Breast epithelium (tissue), 4 donors: ENCODE data around the gene ALDH3A1. TPM values are rescaled to one million over a fixed set of nuclear protein-coding genes. Genes with fewer than 3 reads are reported as not detected.
"Not testable (repeated sequence)": the region's sequence is repeated elsewhere in the genome, so short reads cannot be mapped to it uniquely, and the experiment has no call there.

ENCODE experiments used
- DNase-seq, 2 donors: peaks; one replicate each; pipeline ENCODE4 v3.0.0-alpha.2; 2019; ENCODE audit warnings: low spot score in 2 of 2
- H3K27ac ChIP-seq, 2 donors: fragments of 200-600 bp; sonication (generic) in 1 of 2; one replicate each; pipeline ENCODE4 v1.5.1; 2016 to 2019; ENCODE audit warnings: mild to moderate bottlenecking in 1 of 2
- H3K27me3 ChIP-seq, 2 donors: fragments of 200-600 bp; sonication (generic) in 1 of 2; one replicate each; pipeline versions ENCODE4 v1.5.1 to v1.6.0; 2017 to 2019; ENCODE audit warnings: control low read depth in 1 of 2, mild to moderate bottlenecking in 1 of 2
- H3K36me3 ChIP-seq: fragments of 200-600 bp; one replicate; pipeline ENCODE4 v1.5.1; 2019
- H3K4me1 ChIP-seq, 2 donors: fragments of 200-600 bp; sonication (generic); one replicate each; pipeline ENCODE4 v1.5.1; 2016 to 2019; ENCODE audit warnings: control low read depth in 1 of 2
- H3K4me3 ChIP-seq, 3 donors: fragments of 200-600 bp; sonication (generic); 1 replicate in 2 of 3; 2 replicates in 1 of 3; pipeline ENCODE4 v1.5.1; 2016 to 2019; ENCODE audit warnings: mild to moderate bottlenecking in 3 of 3, moderate library complexity in 2 of 3
- H3K9me3 ChIP-seq, 2 donors: fragments of 200-600 bp; sonication (generic) in 1 of 2; one replicate each; pipeline ENCODE4 v1.5.1; 2016 to 2019; ENCODE audit warnings: control low read depth in 1 of 2
- CTCF ChIP-seq, 3 donors: fragments of 450-650 bp; IDR thresholded peaks; one replicate each; pipeline ENCODE4 v1.5.1; 2016 to 2017; ENCODE audit warnings: antibody characterized with exemption in 3 of 3, mild to moderate bottlenecking in 3 of 3, moderate library complexity in 3 of 3
- POLR2A ChIP-seq: fragments of 450-650 bp; IDR thresholded peaks from one replicate; pipeline ENCODE4 v1.6.1; 2016; ENCODE audit warnings: antibody characterized with exemption, mild to moderate bottlenecking, moderate library complexity
- POLR2AphosphoS5 ChIP-seq, 3 donors: sonication (generic); formaldehyde crosslinking; IDR thresholded peaks; one replicate each; pipeline ENCODE4 v1.6.1; 2017; ENCODE audit warnings: antibody characterized with exemption in 3 of 3
- intact Hi-C: fragments of 100-400 bp; cut with DNase I; formaldehyde crosslinking; loops from one replicate; pipeline ENCODE4 v1.15.1; 2023; ENCODE audit warnings: low total_unique reads
- total RNA-seq, 3 donors: library from RNA; depleted of rRNA; stranded (reverse); fragments of >200 nt; gene quantifications; one replicate each; pipeline ENCODE4 v1.1.0, GENCODE V29; 2016

ALDH3A1 gene
- total RNA-seq, 3 donors from 2014 or later, result 1.1 to 5.6 (median 2.0) TPM

DNA sequence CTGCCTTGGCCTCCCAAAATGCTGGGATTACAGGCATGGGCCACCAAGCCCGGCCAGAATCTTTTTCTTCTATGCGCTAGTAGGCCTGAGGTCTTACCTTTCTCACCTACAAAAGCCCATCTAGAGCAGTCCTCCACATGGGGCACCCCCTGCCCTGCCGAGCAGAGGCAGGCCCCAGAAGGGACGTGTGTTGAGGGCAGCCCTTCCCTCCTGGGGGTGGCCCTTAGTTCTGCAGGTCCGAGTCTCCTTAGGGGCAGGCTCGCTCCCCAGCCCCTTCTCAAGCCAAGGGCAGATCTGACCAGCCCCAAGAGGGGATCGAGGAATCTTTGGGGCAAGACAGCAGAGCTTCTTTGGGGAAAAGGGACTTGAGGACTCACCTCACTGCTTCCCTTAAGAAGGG, 17.9 kb upstream of the ALDH3A1 start:
- H3K4me3 ChIP-seq, result no peak overlapping the region
- no peaks in the 10 kb centered on the region for H3K4me1 ChIP-seq
- intact Hi-C loops, result no loop called here
- H3K9me3 ChIP-seq, result no peaks in the 10 kb centered on the region
- TF ChIP-seq POLR2A (no peak), CTCF (IDR thresholded peaks at IDR 0.05) (no peak), POLR2AphosphoS5 (IDR thresholded peaks at IDR 0.05) (no peak)
- DNase-seq, result no peak
- no peaks in the 10 kb centered on the region for H3K36me3 ChIP-seq
- no peaks in the 10 kb centered on the region for H3K27me3 ChIP-seq
- H3K27ac ChIP-seq, result no peak overlapping the region

DNA sequence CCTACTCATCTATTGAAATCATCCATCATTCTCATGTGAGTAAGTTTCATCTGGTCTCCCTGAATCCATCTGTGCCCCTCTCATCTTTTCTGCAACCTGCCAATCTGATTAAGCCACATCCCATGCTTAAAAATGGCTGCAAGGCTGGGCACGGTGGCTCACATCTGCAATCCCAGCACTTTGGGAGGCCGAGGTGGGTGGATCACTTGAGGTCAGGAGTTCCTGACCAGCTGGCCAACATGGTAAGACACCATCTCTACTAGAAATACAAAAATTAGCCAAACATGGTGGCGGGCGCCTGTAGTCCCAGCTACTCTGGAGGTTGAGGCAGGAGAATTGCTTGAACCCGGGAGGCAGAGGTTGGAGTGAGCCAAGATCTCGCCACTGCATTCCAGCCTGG, 15.9 kb upstream of the ALDH3A1 start:
- intact Hi-C loops, result loop anchor here (2.0 kb wide), 1 partner anchor 249 kb away; no protein-coding TSS in a partner anchor
- not testable (repeated sequence) for H3K27ac ChIP-seq, H3K9me3 ChIP-seq, H3K4me1 ChIP-seq, H3K36me3 ChIP-seq, H3K4me3 ChIP-seq, H3K27me3 ChIP-seq
- peak in 1 of 2 donors; percentile 15 for DNase-seq

- no peaks in the 10 kb centered on the region for H3K36me3 ChIP-seq
- intact Hi-C loops, result loop anchor here (2.0 kb wide), 1 partner anchor 249 kb away; no protein-coding TSS in a partner anchor
- no peaks in the 10 kb centered on the region for H3K27me3 ChIP-seq
- TF ChIP-seq POLR2AphosphoS5 (IDR thresholded peaks at IDR 0.05), result no peak
- TF ChIP-seq CTCF (IDR thresholded peaks at IDR 0.05), result no peak
- DNase-seq, result peak in 1 of 2 donors; percentile 14
- H3K27ac ChIP-seq, result no peak overlapping the region
- H3K4me3 ChIP-seq, result no peak overlapping the region
- H3K9me3 ChIP-seq, result no peaks in the 10 kb centered on the region
- no peaks in the 10 kb centered on the region for H3K4me1 ChIP-seq
Observed at GRCh38 chr17:19763416-19763815, 15.3 kb upstream of the ALDH3A1 start.

- Histone ChIP-seq H3K4me3 (no peak overlapping the region), H3K4me1 (no peaks in the 10 kb centered on the region), H3K36me3 (no peaks in the 10 kb centered on the region), H3K9me3 (no peaks in the 10 kb centered on the region), H3K27me3 (no peaks in the 10 kb centered on the region), H3K27ac (no peak overlapping the region)
- TF ChIP-seq CTCF (IDR thresholded peaks at IDR 0.05), result peak; percentile 27 to 71 (median 54)
- TF ChIP-seq POLR2AphosphoS5 (IDR thresholded peaks at IDR 0.05), result no peak
- intact Hi-C loops, result loop anchor here (2.0 kb wide), 1 partner anchor 248 kb away; no protein-coding TSS in a partner anchor
- DNase-seq, result peak in 1 of 2 donors; percentile 50
Observed at GRCh38 chr17:19762515-19762961, 14.4 kb upstream of the ALDH3A1 start.

DNA sequence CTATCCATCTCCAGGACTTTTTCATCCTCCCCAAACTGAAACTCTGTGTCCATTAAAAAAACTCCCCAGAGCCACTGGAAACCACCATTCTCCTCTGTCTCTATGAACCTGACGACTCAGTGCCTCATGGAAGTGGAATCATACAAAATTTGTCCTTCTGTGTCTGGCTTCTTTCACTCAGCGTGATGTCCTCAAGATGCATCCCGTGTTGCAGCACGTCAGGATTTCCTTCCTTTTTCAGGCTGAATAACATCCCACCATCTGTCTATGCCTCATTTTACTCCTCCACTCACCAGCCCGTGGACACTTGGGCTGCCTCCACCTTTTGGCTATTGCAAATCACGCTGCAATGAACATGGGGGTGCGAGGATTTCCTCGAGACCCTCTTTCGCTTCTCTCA, 12.6 kb upstream of the ALDH3A1 start:
- Histone ChIP-seq H3K9me3 (no peaks in the 10 kb centered on the region), H3K36me3 (no peaks in the 10 kb centered on the region), H3K4me3 (no peak overlapping the region), H3K27me3 (no peaks in the 10 kb centered on the region), H3K27ac (no peak overlapping the region), H3K4me1 (no peaks in the 10 kb centered on the region)
- intact Hi-C loops, result no loop called here
- TF ChIP-seq POLR2A (no peak), POLR2AphosphoS5 (IDR thresholded peaks at IDR 0.05) (no peak), CTCF (IDR thresholded peaks at IDR 0.05) (no peak)
- DNase-seq, result peak in 1 of 2 donors; percentile 12
